NCI-H146 (cell line): ENCODE data around the gene ADAMTS2.

Experiments
- DNase-seq: peaks from one replicate; lab custom pipeline; 2025; lab: John Stamatoyannopoulos, UW

ADAMTS2 gene

DNA sequence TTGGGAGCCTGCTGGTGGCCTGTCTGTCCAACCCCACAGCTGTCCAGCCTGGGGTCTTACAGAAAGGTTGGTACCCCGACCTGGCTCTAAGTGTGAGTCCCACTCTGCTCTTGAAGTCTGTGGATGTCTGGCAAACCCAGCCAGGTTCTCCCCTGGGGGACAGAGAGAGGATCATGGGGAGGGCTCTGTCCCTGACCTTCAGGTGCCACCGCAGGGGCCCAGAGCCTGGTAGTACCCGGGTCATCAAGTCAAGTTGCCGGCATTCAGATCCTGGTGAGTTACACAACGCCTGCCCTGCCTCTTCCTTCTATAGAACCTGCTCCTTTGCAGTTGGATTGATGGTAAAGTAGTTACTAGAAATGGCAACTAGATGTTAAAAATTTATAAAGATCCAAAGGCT, 66.7 kb downstream of the ADAMTS2 start:
- DNase-seq: no peak

DNA sequence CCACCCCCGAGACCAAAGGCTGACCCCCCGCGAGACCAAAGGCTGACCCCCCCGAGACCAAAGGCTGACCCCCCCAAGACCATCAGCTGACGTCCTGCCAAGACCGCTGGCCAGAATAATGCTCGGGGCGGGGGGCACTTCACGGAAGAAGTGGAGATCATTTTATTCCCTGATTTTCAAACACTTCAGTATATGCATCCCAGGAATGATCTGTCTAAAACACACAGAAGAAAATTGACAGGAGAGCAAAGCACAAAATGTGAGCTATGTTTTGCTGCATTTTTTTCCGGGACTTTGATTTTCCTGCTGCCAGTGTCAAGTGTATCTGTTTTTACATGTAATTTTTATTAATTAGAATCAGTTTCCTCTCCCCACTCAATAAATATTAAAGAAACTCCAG, 67.1 kb downstream of the ADAMTS2 start:
- DNase-seq: no peak

DNA sequence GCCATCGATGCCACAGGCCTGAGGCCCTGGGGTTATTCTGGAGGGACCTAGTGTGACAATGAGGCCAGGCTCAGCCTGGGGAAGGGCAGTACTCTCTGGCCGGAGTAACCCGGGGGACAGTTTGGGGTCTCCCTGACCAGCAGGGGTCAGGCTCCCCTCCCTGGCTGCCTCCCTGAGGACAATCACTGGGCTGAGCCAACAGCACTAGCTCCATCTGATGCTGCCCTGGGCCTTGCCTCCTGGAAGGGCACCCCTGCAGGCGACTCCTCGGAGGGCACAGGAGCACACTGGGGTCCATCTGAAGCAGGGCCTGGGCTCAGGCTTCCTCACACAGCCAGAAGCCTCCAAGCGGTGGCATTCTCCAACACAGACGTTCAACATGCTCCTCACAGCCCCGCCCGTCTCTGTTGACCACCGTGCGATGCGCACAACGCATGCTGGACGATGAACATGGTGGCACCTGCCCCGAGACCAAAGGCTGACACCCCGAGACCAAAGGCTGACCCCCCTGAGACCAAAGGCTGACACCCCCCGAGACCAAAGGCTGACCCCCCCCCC, 68.3 kb downstream of the ADAMTS2 start:
- no peak for DNase-seq

- DNase-seq: no peak
Observed at GRCh38 chr5:179275941-179276837, 69.1 kb downstream of the ADAMTS2 start.

DNA sequence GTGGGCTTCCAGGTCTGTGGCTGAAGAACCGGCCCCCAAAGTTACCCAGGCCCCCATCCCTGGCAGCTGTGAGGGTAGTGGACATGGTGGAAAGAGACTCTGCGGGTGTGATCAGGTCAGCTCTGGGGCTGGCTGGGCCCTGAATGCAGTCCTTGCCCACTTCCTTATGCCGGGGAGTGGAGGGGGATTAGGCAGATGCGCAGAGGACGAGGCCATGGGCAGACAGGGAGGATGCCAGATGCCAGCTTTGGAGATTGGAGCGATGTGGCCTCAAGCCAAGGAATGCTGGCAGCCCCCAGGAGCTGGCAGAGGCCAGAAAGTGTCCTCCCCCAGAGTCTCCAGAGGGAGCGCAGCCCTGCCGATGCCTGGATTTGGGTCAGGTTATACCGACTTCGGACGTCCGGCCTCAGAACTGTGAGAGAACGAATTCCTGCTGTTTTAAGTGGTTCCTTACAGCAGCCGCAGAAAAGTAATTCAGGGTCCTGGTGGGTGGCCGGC, 69.8 kb downstream of the ADAMTS2 start:
- no peak for DNase-seq

GRCh38 chr5:179274321-179275315, 70.6 kb downstream of the ADAMTS2 start:
- DNase-seq: no peak

DNA sequence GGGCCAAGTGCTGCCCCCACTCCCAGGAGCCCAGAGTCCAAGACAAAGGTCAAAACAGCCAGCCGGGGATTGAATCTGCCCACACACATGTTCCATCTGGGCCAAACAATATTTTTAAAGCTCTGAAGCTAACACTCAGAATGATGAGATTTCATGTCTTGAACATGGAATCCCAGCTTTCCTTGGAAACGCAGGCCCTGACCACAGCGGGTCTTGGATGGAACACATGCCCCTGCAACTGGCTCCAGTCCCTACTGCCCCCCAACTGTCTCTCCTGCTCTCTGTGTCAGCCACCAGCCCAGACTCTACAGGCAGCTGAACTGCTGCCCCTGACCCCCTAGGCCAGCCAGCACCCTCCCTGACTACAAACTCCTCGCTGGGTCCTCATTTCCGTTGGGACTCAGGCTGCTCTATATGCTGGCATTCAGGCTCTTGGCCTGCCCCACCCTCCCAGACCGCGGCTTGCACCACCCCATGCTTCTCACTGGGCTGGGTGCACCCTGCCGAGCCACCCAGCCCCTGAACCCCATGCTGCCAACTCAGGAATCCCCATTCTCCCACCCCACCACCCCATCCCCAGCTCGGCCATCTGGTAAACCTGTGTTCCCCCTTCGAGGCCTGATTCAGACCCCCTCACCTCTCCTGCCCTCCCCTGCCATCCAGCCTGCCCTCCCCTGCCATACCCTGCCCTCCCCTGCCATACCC, 71.7 kb downstream of the ADAMTS2 start:
- no peak for DNase-seq

DNA sequence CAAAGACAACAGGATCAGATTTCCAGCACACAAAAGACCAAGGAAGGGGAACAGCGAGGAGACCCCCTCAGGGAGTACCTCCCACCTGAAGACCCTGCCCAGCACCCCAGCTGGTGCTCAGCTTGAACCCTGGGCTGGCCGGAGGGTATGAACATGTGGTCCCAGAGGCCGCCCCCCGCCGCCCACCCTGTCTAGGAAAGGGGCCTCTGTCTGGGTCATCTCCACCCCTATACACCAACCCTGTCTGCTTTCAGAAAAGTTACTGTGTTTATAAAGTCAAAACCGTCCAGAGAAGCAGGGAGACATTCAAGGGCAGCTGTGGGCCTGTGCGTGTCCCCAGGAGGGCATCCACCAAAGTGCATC, 72.2 kb downstream of the ADAMTS2 start:
- no peak for DNase-seq

- DNase-seq: no peak
Observed at GRCh38 chr5:179272326-179273072, 72.8 kb downstream of the ADAMTS2 start.

DNA sequence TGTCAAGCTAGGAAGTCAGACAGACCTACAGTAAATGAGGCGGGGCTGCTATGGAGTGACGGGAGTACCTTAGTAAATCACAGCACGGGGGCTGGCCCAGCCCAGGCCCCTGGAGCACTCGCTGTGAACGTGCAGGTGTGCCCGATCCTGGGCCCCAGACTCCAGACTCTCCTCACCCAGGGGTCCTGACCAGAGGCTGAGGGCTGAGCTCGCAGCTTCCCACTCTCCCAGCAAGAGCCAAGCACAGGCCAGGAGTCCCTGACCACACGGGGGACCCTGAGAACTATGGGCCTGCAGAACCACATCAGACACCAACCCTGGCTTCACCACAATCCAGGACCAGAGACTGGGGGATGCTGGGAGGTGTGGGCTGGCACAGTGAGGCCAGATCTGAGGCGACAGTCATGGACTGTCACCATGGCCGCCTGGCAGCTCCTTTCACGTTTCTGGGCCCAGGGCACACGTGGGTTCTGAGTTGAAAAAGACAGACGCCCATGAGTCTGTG, 73.4 kb downstream of the ADAMTS2 start:
- no peak for DNase-seq

GRCh38 chr5:179271428-179271734, 73.9 kb downstream of the ADAMTS2 start:
- DNase-seq: no peak

DNA sequence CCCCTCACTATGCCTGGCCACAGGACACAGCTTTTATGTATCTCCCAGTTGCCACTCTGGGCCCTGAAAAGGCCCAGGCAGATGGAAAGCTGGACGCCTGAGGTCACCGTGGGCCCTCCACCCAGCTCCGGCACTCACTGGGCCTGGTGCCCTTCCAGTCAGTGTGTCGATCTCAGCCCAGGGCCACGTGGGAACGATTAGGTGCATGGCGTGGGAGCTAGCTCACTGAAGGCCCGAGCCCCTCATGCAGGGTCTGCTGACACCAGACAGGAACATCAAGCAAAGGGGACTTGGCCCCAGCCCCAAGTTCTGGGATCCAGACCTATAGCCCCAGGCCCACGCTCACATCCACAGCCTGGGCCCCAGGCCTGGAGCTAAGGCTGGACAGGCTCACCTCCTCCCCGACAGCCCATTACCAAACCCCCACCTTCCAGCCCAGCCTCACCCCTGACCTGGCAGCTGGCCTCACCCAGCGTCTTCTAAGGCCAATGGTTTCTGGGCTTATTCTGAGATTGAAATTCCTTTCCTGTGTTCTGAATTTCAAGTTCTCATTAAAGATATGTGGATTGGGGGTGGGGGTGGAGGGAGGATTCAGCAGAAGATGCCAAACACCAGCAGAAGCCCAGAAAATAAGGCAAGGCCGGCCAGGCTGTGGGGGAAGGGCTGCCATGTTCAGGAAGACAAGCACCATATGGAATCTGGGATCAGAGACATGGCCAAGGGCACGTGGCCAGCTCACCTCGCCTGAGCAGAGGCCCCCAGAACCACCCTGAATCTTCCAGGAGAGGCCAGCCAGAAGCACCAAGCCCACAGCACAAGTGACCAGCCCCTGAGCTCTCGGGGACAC, 74.5 kb downstream of the ADAMTS2 start:
- no peak for DNase-seq

- DNase-seq: no peak
Observed at GRCh38 chr5:179269781-179270543, 75.3 kb downstream of the ADAMTS2 start.

DNA sequence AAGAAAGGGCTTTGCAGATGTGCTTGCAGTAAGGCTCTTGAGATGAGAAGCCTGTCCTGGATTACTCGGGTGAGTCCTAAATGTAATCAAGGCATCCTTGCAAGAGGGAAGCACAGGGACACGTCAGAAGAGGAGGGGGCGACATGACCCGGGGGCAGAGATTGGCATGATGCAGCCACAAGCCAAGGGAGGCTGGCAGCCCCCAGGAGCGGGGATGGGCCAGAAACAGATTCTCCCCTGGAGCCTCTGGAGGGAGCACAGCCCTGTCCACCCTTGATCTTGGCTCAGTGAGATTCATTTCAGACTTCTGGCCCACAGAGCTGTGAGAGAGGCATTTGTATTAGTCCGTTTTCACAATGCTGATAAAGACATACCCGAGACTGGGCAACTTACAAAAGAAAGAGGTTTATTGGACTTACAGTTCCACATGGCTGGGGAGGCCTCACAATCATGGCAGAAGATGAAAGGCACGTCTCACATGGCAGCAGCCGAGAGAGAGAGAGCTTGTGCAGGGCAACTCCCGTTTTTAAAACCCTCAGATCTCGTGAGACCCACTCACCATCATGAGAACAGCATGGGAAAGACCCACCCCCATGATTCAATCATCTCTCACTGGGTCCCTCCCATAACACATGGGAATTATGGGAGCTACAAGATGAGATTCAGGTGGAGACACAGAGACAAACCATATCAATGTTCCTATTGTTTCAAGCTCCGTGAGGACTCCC, 76.1 kb downstream of the ADAMTS2 start:
- DNase-seq: no peak

DNA sequence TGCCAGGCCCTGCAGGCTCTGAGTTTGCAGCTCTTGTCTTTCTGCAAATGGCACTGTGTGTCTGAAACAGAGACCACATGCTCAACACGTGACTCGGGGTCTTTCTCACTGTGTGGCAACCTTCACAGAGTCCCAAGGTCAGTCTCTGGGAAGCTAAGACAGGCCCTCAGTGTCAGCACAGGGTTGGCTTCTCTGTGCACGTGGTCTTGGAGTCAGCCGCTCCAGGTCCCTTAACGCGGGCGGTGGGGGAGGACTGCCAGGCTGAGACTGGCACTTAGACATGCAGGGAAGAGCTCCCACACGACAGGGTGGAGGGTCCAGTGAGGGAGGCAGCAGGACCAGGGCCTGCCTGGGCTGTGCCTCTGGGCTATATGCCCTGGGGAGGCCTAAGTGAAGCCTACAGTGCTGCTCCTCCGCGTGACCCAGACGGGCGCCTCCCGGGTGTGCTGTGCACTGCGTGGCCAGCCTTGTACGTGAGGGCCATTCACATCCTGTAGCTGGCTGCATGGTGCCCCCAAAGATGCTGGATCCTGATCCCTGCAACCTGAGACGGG, 76.8 kb downstream of the ADAMTS2 start:
- DNase-seq: no peak

DNA sequence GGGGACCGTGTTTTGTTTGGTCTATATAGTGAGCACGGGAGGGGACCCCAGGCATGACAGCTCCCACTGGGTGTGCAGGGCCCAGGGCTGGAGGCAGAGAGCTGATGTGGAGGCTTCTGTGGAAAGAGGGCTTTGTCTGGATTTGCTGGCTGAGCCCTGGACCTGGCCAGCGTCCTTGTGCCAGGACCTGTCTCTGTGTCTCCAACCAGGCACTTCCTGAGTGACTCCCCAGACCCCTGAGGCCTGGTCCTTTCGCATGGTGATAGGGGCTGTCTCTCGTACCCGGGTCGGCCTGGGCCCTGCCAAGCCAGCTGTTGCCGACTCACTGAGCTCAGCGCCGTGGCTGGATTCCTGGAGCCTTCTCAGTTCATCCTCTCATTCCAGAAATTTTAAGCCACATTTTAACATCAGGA, 77.6 kb downstream of the ADAMTS2 start:
- DNase-seq: no peak

- no peak for DNase-seq
Observed at GRCh38 chr5:179267071-179267670, 78.1 kb downstream of the ADAMTS2 start.
